KMS-11 (cell line): ENCODE measurements around the gene TXNDC9.
"Not testable (repeated sequence)": the region's sequence is repeated elsewhere in the genome, so short reads cannot be mapped to it uniquely, and the experiment has no call there.

Experiments
- H2AFZ ChIP-seq: fragments of 200-600 bp; sonication (generic); 2 replicates; pipeline ENCODE4 v1.6.1; 2016; ENCODE audit warnings: antibody characterized with exemption, mixed run types, low read depth
- H3K27ac ChIP-seq: fragments of 200-600 bp; sonication (generic); 2 replicates; pipeline ENCODE4 v1.6.1; 2016; ENCODE audit warnings: mild to moderate bottlenecking, mixed run types
- H3K27me3 ChIP-seq: fragments of 200-600 bp; sonication (generic); 2 replicates; pipeline ENCODE4 v1.6.1; 2017; ENCODE audit warnings: mild to moderate bottlenecking, low read depth, mixed run types, moderate library complexity; ENCODE audit not compliant: insufficient read depth
- H3K36me3 ChIP-seq: fragments of 200-600 bp; sonication (generic); 2 replicates; pipeline ENCODE4 v1.6.1; 2017; ENCODE audit warnings: mild to moderate bottlenecking, mixed run types; ENCODE audit not compliant: insufficient read depth
- H3K4me1 ChIP-seq: fragments of 200-600 bp; sonication (generic); 2 replicates; pipeline ENCODE4 v1.6.1; 2016; ENCODE audit warnings: mild to moderate bottlenecking, low read depth, mixed run types; ENCODE audit not compliant: poor library complexity, severe bottlenecking
- H3K4me2 ChIP-seq: fragments of 200-600 bp; sonication (generic); 2 replicates; pipeline ENCODE4 v1.7.0; 2016; ENCODE audit warnings: mild to moderate bottlenecking, mixed run types
- H3K4me3 ChIP-seq: fragments of 200-600 bp; sonication (generic); IDR thresholded peaks from 2 replicates; pipeline ENCODE4 v1.6.1; 2017; ENCODE audit warnings: low read depth, low read length, mixed read lengths; ENCODE audit not compliant: insufficient read depth
- H3K79me2 ChIP-seq: fragments of 200-600 bp; sonication (generic); 2 replicates; pipeline ENCODE4 v1.6.1; 2016; ENCODE audit warnings: low read depth, mixed run types; ENCODE audit not compliant: insufficient read depth
- H3K9ac ChIP-seq: fragments of 200-600 bp; sonication (generic); 2 replicates; pipeline ENCODE4 v1.6.1; 2016; ENCODE audit warnings: mild to moderate bottlenecking, mixed run types
- H4K20me1 ChIP-seq: fragments of 200-600 bp; sonication (generic); 2 replicates; pipeline ENCODE4 v1.6.1; 2016; ENCODE audit warnings: mild to moderate bottlenecking, mixed run types; ENCODE audit not compliant: insufficient read depth
- TF ChIP-seq, protein P1 (sequence below): fragments of 200-600 bp; sonication (generic); conservative IDR thresholded peaks from 2 replicates; pipeline ENCODE4 v1.6.1; 2017; ENCODE audit warnings: low read depth, mild to moderate bottlenecking, antibody characterized with exemption, low read length, moderate library complexity, mixed read lengths

The TXNDC9 gene

DNA sequence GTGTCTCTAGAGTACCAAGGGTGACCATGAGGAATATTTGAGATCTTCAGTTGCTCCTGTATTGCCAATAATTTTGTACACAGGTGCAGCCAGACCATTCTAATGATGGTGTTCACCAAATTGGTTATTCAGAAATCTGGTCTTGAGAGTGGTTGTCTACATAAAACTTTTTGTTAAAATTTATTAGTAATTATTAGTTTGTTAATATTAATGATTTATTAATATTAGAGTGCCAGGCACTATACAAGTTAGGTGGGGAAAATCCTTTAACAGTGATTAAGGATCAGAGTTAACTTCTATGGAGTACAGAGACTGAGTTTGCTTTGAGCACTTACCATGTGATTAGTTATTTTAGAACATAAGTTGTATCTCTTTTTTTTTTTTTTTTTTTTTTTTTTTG lies 10.1 kb upstream of the TXNDC9 start:
- Histone ChIP-seq H3K27me3 (no peaks in the 10 kb centered on the region), H3K9ac (no peak overlapping the region), H4K20me1 (peaks cover 56% of the 10 kb centered on the region), H2AFZ (no peak overlapping the region), H3K4me3 (no peak overlapping the region), H3K36me3 (no peaks in the 10 kb centered on the region), H3K4me2 (no peak overlapping the region), H3K79me2 (peaks cover 99% of the 10 kb centered on the region), H3K27ac (no peak overlapping the region), H3K4me1 (peaks cover 30% of the 10 kb centered on the region)
- TF ChIP-seq, protein P1, sequence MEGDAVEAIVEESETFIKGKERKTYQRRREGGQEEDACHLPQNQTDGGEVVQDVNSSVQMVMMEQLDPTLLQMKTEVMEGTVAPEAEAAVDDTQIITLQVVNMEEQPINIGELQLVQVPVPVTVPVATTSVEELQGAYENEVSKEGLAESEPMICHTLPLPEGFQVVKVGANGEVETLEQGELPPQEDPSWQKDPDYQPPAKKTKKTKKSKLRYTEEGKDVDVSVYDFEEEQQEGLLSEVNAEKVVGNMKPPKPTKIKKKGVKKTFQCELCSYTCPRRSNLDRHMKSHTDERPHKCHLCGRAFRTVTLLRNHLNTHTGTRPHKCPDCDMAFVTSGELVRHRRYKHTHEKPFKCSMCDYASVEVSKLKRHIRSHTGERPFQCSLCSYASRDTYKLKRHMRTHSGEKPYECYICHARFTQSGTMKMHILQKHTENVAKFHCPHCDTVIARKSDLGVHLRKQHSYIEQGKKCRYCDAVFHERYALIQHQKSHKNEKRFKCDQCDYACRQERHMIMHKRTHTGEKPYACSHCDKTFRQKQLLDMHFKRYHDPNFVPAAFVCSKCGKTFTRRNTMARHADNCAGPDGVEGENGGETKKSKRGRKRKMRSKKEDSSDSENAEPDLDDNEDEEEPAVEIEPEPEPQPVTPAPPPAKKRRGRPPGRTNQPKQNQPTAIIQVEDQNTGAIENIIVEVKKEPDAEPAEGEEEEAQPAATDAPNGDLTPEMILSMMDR: no peak

DNA sequence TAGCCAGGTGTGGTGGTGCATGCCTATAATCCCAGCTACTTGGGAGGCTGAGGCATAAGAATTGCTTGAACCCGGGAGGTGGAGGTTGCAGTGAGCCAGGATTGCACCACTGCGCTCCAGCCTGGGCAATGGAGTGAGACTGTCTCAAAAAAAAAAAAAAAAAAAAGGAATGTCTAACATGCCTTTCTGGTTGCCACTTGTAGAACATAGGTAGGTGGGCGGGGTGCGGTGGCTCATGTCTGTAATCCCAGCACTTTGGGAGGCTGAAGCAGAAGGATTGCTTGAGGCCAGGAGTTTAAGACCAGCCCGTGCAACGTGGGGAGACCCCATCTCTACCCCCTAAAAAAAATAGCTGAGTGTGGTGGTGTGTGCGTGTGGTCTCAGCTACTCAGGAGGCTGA lies 9.3 kb upstream of the TXNDC9 start:
- not testable (repeated sequence) for H3K27me3 ChIP-seq, H3K36me3 ChIP-seq, H3K4me2 ChIP-seq, H3K9ac ChIP-seq, H3K4me3 ChIP-seq, H2AFZ ChIP-seq, H3K27ac ChIP-seq
- peaks cover 34% of the 10 kb centered on the region for H3K4me1 ChIP-seq
- peaks cover 62% of the 10 kb centered on the region for H4K20me1 ChIP-seq
- peaks cover 99% of the 10 kb centered on the region for H3K79me2 ChIP-seq

DNA sequence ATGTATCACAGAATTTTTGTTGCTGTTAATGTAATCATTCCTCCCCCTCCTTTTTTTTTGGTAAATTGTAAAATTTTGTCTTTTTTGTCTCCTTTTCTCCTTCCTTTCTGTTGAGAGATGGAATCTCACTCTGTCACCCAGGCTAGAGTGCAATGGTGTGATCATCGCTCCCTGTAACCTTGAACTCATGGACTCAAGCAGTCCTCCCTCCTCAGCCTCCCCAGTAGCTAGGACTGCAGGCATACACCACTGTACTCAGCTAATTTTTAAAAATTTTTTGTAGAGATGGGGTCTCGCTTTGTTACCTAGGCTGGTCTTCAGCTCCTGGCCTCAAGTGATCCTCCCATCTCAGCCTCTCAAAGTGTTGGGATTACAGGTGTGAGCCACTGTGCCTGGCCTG lies 6.4 kb upstream of the TXNDC9 start:
- H3K9ac ChIP-seq: no peak overlapping the region
- H3K36me3 ChIP-seq: no peaks in the 10 kb centered on the region
- no peak overlapping the region for H3K27ac ChIP-seq
- no peak overlapping the region for H3K4me2 ChIP-seq
- peaks cover 39% of the 10 kb centered on the region for H3K4me1 ChIP-seq
- H3K79me2 ChIP-seq: peaks cover 97% of the 10 kb centered on the region
- no peak overlapping the region for H3K4me3 ChIP-seq
- no peak overlapping the region for H2AFZ ChIP-seq
- H4K20me1 ChIP-seq: peaks cover 54% of the 10 kb centered on the region
- TF ChIP-seq, protein P1: no peak
- no peaks in the 10 kb centered on the region for H3K27me3 ChIP-seq

DNA sequence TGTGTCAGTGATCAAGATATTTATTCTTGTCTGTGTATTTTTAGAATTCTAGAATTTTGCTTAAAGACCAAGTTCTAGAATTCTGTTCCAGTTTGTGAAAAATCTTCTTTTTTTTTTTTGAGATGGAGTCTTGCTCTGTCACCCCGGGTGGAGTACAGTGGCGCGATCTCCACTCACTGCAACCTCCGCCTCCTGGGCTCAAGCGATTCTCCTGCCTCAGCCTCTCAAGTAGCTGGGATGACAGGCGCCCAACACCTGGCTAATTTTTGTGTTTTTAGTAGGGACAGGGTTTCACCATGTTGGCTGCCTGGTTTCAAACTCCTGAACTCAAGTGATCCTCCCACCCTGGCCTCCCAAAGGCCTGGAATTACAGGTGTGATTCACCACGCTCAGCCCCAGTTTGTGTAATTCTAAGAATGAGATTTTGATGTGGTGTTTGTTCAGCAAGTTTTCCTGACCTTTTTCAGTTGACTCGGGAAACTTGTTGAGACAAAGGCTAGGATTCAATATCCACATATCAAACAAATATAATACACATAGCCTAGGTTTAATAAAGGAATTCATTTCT lies 4.6 kb upstream of the TXNDC9 start:
- Histone ChIP-seq H3K4me3 (no peak overlapping the region), H4K20me1 (peaks cover 51% of the 10 kb centered on the region), H2AFZ (no peak overlapping the region), H3K4me1 (peaks cover 30% of the 10 kb centered on the region), H3K4me2 (no peak overlapping the region), H3K27ac (no peak overlapping the region), H3K79me2 (peaks cover 86% of the 10 kb centered on the region), H3K9ac (no peak overlapping the region), H3K36me3 (no peaks in the 10 kb centered on the region), H3K27me3 (no peaks in the 10 kb centered on the region)
- TF ChIP-seq, protein P1: no peak

DNA sequence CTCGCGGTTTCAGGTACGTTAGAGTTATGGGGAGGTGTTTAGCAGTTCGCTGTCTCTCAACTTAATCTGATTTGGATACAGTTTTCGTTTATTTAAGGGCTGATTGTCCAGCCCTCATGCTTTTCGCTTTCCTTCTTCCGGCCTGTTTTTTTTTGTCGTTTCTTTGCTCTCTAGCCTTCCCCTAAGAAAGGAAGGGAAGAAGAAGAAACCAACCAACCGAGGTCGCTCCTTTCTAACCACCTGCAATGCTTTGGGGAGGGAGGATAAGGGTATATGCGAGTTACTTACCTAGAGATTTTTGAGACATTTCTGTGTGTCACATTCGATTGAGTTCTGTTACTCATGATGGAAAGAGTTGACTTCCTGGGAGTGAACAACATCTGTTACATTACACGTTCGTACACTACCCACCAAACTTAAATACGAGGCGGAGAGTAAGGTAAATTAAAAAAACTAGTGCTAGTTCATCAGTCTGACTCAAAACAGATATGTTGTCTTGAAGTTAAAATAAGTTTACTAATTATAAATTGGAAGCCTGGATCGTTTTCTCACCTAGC lies 2.0 kb upstream of the TXNDC9 start:
- peaks cover 81% of the 10 kb centered on the region for H3K79me2 ChIP-seq
- H3K27ac ChIP-seq: peak overlapping the region; percentile 40
- peak overlapping the region; percentile 83 for H2AFZ ChIP-seq

More for the DNA sequence above, 2.0 kb upstream of the TXNDC9 start:
- Histone ChIP-seq H4K20me1 (peaks cover 39% of the 10 kb centered on the region), H3K4me1 (peaks cover 42% of the 10 kb centered on the region), H3K4me3 (peak overlapping the region; percentile 92), H3K4me2 (peak overlapping the region; percentile 85), H3K9ac (peak overlapping the region; percentile 69), H3K36me3 (no peaks in the 10 kb centered on the region), H3K27me3 (no peaks in the 10 kb centered on the region)
- TF ChIP-seq, protein P1: no peak
